Suprapubic skin (tissue), 3 donors: ENCODE data around the gene SCFD2.

Experiments
- CTCF ChIP-seq, 2 donors: fragments of 200-600 bp in 1 of 2; fragments of 450-650 bp in 1 of 2; sonication (generic) in 1 of 2; IDR thresholded peaks; one replicate each; pipeline ENCODE4 v1.5.1; 2016 to 2019; ENCODE audit warnings: antibody characterized with exemption in 2 of 2, mild to moderate bottlenecking in 1 of 2, moderate library complexity in 1 of 2
- EP300 ChIP-seq: sonication (generic); formaldehyde crosslinking; IDR thresholded peaks from one replicate; pipeline ENCODE4 v1.6.1; 2017; ENCODE audit warnings: antibody characterized with exemption
- POLR2A ChIP-seq, 2 donors: fragments of 450-650 bp; IDR thresholded peaks; one replicate each; pipeline ENCODE4 v1.6.1; 2017; ENCODE audit warnings: antibody characterized with exemption in 2 of 2, mild to moderate bottlenecking in 2 of 2, moderate library complexity in 2 of 2

DNA sequence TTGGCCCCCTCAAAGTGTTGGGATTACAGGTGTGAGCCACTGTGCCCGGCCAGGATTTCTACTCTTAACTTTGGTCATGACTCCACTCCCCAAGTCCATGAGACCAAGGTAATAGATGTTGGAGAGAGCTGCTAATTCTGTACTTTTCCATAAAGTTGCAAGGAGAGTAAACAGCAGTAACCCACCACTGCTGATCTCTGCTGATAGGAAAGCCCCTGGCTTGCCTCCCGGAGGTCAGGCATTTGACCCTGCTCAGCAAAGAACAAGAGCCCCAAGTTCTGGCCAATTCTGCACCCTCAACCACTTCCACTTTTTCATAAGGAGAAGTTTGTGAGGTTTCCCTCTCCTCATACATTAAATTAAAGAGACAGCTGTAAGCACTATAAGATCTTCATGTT is 360.7 kb downstream of the SCFD2 start:
- TF ChIP-seq CTCF (IDR thresholded peaks at IDR 0.05) (no peak), POLR2A (IDR thresholded peaks at IDR 0.05) (no peak), EP300 (no peak)
